SK-N-SH (cell line): ENCODE results near the gene GALNT8. TPM values are rescaled to one million over a fixed set of nuclear protein-coding genes. Genes with fewer than 3 reads are reported as not detected.

Experiments used
- CTCF ChIA-PET: fragments of 300-600, 350-600 bp; formaldehyde crosslinking; extraction: SDS; loops from one replicate; lab custom pipeline; 2021; lab: Yijun Ruan, JAX
- POLR2A ChIA-PET: fragments of 350-600 bp; sonication (Branson Sonifier 250); formaldehyde crosslinking; extraction: SDS; loops from one replicate; lab custom pipeline; 2020; ENCODE audit warnings: antibody characterized with exemption, inconsistent platforms; lab: Yijun Ruan, JAX
- DNase-seq: peaks from one replicate; pipeline ENCODE4 v3.0.0; 2012
- H2AFZ ChIP-seq: fragments of 200-600 bp; sonication (generic); 2 replicates; pipeline ENCODE4 v1.8.1; 2016; ENCODE audit warnings: antibody characterized with exemption, mild to moderate bottlenecking, low read depth
- H3F3A ChIP-seq: fragments of 200-600 bp; sonication (generic); replicated peaks from 2 replicates; pipeline ENCODE3; 2016; ENCODE audit warnings: antibody characterized with exemption, mild to moderate bottlenecking; ENCODE audit not compliant: insufficient read depth
- H3K27ac ChIP-seq, 2 experiments: fragments of 200-500 bp in 1 of 2; fragments of 200-600 bp in 1 of 2; sonication (Bioruptor generic) in 1 of 2; sonication (generic), shearing (Covaris generic) in 1 of 2; 2 replicates each; pipeline versions ENCODE4 v1.5.1 to v1.6.1; 2014 to 2016; ENCODE audit warnings: low read depth in 2 of 2, inconsistent platforms in 1 of 2, low read length in 1 of 2, mild to moderate bottlenecking in 1 of 2, mixed read lengths in 1 of 2
- H3K27me3 ChIP-seq: fragments of 200-600 bp; sonication (generic), shearing (Covaris generic); 2 replicates; pipeline ENCODE4 v1.6.1; 2016; ENCODE audit warnings: mixed run types; ENCODE audit not compliant: insufficient read depth
- H3K36me3 ChIP-seq, 2 experiments: fragments of 200-500 bp in 1 of 2; fragments of 200-600 bp in 1 of 2; sonication (Bioruptor generic) in 1 of 2; sonication (generic) in 1 of 2; replicated peaks in 1 of 2; 2 replicates each; pipeline versions ENCODE3 to v1.5.1; 2014 to 2016; ENCODE audit warnings: low read length in 1 of 2, mild to moderate bottlenecking in 1 of 2; ENCODE audit not compliant: insufficient read depth in 2 of 2, control insufficient read depth in 1 of 2
- H3K4me1 ChIP-seq, 2 experiments: fragments of 200-500 bp in 1 of 2; fragments of 200-600 bp in 1 of 2; sonication (Bioruptor generic) in 1 of 2; sonication (generic), shearing (Covaris generic) in 1 of 2; 2 replicates each; pipeline versions ENCODE4 v1.5.1 to v1.6.1; 2014 to 2016; ENCODE audit warnings: low read depth in 1 of 2, low read length in 1 of 2, mixed run types in 1 of 2; ENCODE audit not compliant: insufficient read depth in 2 of 2, control insufficient read depth in 1 of 2
- H3K4me2 ChIP-seq: fragments of 200-600 bp; sonication (generic), shearing (Covaris generic); 2 replicates; pipeline ENCODE4 v1.6.1; 2017; ENCODE audit warnings: mixed run types
- H3K4me3 ChIP-seq, 2 experiments: fragments of 200-500 bp in 1 of 2; fragments of 200-600 bp in 1 of 2; sonication (Bioruptor generic) in 1 of 2; sonication (generic), shearing (Covaris generic) in 1 of 2; 2 replicates each; pipeline versions ENCODE4 v1.5.1 to v1.8.1; 2014 to 2016; ENCODE audit warnings: low read depth in 2 of 2, inconsistent platforms in 1 of 2, low read length in 1 of 2, mild to moderate bottlenecking in 1 of 2, mixed read lengths in 1 of 2, moderate library complexity in 1 of 2
- H3K79me2 ChIP-seq: fragments of 200-600 bp; sonication (generic); 2 replicates; pipeline ENCODE4 v1.8.1; 2017; ENCODE audit warnings: mild to moderate bottlenecking; ENCODE audit not compliant: insufficient read depth
- H3K9ac ChIP-seq: fragments of 200-600 bp; sonication (generic); 2 replicates; pipeline ENCODE4 v1.6.1; 2017; ENCODE audit warnings: mixed run types
- H3K9me2 ChIP-seq: fragments of 200-600 bp; sonication (generic); 2 replicates; pipeline ENCODE4 v1.6.1; 2017; ENCODE audit warnings: mixed run types
- H3K9me3 ChIP-seq: fragments of 200-600 bp; sonication (generic); 2 replicates; pipeline ENCODE4 v1.6.1; 2017; ENCODE audit warnings: mixed run types, mild to moderate bottlenecking, moderate library complexity
- H4K20me1 ChIP-seq: fragments of 200-600 bp; sonication (generic); 2 replicates; pipeline ENCODE4 v1.6.1; 2017; ENCODE audit warnings: mild to moderate bottlenecking, mixed run types; ENCODE audit not compliant: insufficient read depth
- CHD2 ChIP-seq: fragments of 150-350 bp; IDR thresholded peaks from 2 replicates; pipeline ENCODE4 v1.6.1; 2018; ENCODE audit warnings: low read length; ENCODE audit not compliant: partially characterized antibody
- CTCF ChIP-seq: fragments of 200-600 bp; sonication (generic); IDR thresholded peaks from 2 replicates; pipeline ENCODE4 v1.6.1; 2017; ENCODE audit warnings: antibody characterized with exemption, mild to moderate bottlenecking, moderate library complexity
- EZH2phosphoT487 ChIP-seq: fragments of 200-600 bp; sonication (generic); IDR thresholded peaks from 2 replicates; pipeline ENCODE4 v1.6.1; 2017; ENCODE audit warnings: low read depth, mixed run types, mild to moderate bottlenecking, antibody characterized with exemption, moderate library complexity, borderline replicate concordance
- FOSL2 ChIP-seq: IDR thresholded peaks from 2 replicates; pipeline ENCODE4 v1.4.0; 2012; ENCODE audit warnings: low read depth, mild to moderate bottlenecking, moderate library complexity, borderline replicate concordance
- FOXM1 ChIP-seq: IDR thresholded peaks from 2 replicates; pipeline ENCODE4 v1.4.0; 2012; ENCODE audit warnings: low read depth, mild to moderate bottlenecking
- GATA2 ChIP-seq: sonication (generic); formaldehyde crosslinking; IDR thresholded peaks from 2 replicates; pipeline ENCODE4 v1.5.0; 2020; ENCODE audit warnings: mild to moderate bottlenecking, missing genetic modification reagents
- JUND ChIP-seq: IDR thresholded peaks from 2 replicates; pipeline ENCODE4 v1.4.0; 2012
- MAX ChIP-seq: IDR thresholded peaks from 2 replicates; pipeline ENCODE4 v1.4.0; 2012; ENCODE audit warnings: low read depth
- MEF2A ChIP-seq: IDR thresholded peaks from 2 replicates; pipeline ENCODE4 v1.4.0; 2012; ENCODE audit warnings: low read depth, borderline replicate concordance
- MXI1 ChIP-seq: IDR thresholded peaks from 2 replicates; pipeline ENCODE4 v1.6.1; 2012; ENCODE audit warnings: mild to moderate bottlenecking, low read depth, low read length, improper control_type of control experiment
- NRF1 ChIP-seq: IDR thresholded peaks from 2 replicates; pipeline ENCODE4 v1.6.1; 2012; ENCODE audit warnings: low read depth, mild to moderate bottlenecking, low read length
- POLR2AphosphoS5 ChIP-seq: IDR thresholded peaks from 2 replicates; pipeline ENCODE4 v1.6.1; 2012; ENCODE audit warnings: low read depth, low read length
- RAD21 ChIP-seq: IDR thresholded peaks from 2 replicates; pipeline ENCODE4 v1.6.1; 2012; ENCODE audit warnings: mild to moderate bottlenecking, low read length
- RCOR1 ChIP-seq: fragments of 150-350 bp; IDR thresholded peaks from 2 replicates; pipeline ENCODE4 v1.6.1; 2017; ENCODE audit warnings: antibody characterized with exemption, low read length
- REST ChIP-seq: IDR thresholded peaks from 2 replicates; pipeline ENCODE4 v1.6.1; 2012; ENCODE audit warnings: mild to moderate bottlenecking, low read depth, low read length, moderate library complexity
- RFX5 ChIP-seq: IDR thresholded peaks from 2 replicates; pipeline ENCODE4 v1.6.1; 2012; ENCODE audit warnings: mild to moderate bottlenecking, improper control_type of control experiment, low read length
- SIN3A ChIP-seq: IDR thresholded peaks from 2 replicates; pipeline ENCODE4 v1.6.1; 2012; ENCODE audit warnings: low read depth, mild to moderate bottlenecking, low read length, moderate library complexity, borderline replicate concordance
- TCF12 ChIP-seq: IDR thresholded peaks from 2 replicates; pipeline ENCODE4 v1.4.0; 2012
- USF1 ChIP-seq: IDR thresholded peaks from 2 replicates; pipeline ENCODE4 v1.4.0; 2012; ENCODE audit warnings: low read depth, borderline replicate concordance
- USF2 ChIP-seq: fragments of 150-350 bp; IDR thresholded peaks from 2 replicates; pipeline ENCODE4 v1.6.1; 2017; ENCODE audit warnings: antibody characterized with exemption, low read length, low read depth, borderline replicate concordance
- WGBS: methylation state at CpG from one replicate; pipeline ENCODE4 v1.1.6; 2017; ENCODE audit warnings: low lambda C conversion rate; 5-methylcytosine and 5-hydroxymethylcytosine counted together
- polyA plus RNA-seq, 3 experiments: library from polyadenylated mRNA; depleted of rRNA; stranded (reverse); fragments of >200 nt; gene quantifications; 2 replicates each; pipeline ENCODE4 v1.2.3, GENCODE V29; 2012

Gene GALNT8
- polyA plus RNA-seq, 1 of the 3 experiments (the other 2 are of a cell fraction), result not detected

GRCh38 chr12:4766445-4766844, 46.2 kb downstream of the GALNT8 start:
- Histone ChIP-seq H3K27ac (no peak overlapping the region), H3K9ac (no peak overlapping the region), H3K4me2 (no peak overlapping the region), H4K20me1 (no peaks in the 10 kb centered on the region), H2AFZ (no peak overlapping the region), H3K36me3 (no peaks in the 10 kb centered on the region), H3F3A (no peaks in the 10 kb centered on the region), H3K27me3 (no peaks in the 10 kb centered on the region; the same call in 1 of the 2 replicates), H3K4me1 (no peaks in the 10 kb centered on the region), H3K79me2 (no peaks in the 10 kb centered on the region), H3K9me2 (no peaks in the 10 kb centered on the region), H3K9me3 (no peaks in the 10 kb centered on the region), H3K4me3 (no peak overlapping the region)
- no peak for DNase-seq
- CTCF ChIA-PET, result interaction anchor here (1.3 to 1.5 kb wide), 2 partner anchors 9 to 92 kb away, joined by 3 to 10 read pairs; no protein-coding TSS in a partner anchor
- TF ChIP-seq RAD21 (no peak), FOSL2 (no peak), CTCF (no peak), EZH2phosphoT487 (no peak), USF2 (no peak), RCOR1 (no peak), MXI1 (no peak), FOXM1 (no peak), USF1 (no peak), CHD2 (no peak), TCF12 (no peak), RFX5 (no peak), GATA2 (no peak), SIN3A (no peak), POLR2AphosphoS5 (no peak), REST (no peak), NRF1 (no peak), JUND (no peak), MAX (no peak), MEF2A (no peak)
- WGBS, result 42% methylated on average over 6 of the region's 6 CpGs
- POLR2A ChIA-PET, result no interaction called here
